GM19193 (cell line): Measurements from ENCODE around the gene BAZ2B.

Experiments
- POLR2A ChIP-seq: IDR thresholded peaks from 4 replicates; pipeline ENCODE4 v1.6.1; 2011; ENCODE audit not compliant: insufficient read depth, insufficient read length; ENCODE audit errors: extremely low read depth

Gene BAZ2B

GRCh38 chr2:159623436-159623835 is 7.1 kb upstream of the BAZ2B start:
- TF ChIP-seq POLR2A: no peak

GRCh38 chr2:159622966-159623365 is 6.6 kb upstream of the BAZ2B start:
- TF ChIP-seq POLR2A: no peak

GRCh38 chr2:159620796-159621195 is 4.4 kb upstream of the BAZ2B start:
- TF ChIP-seq POLR2A: no peak

GRCh38 chr2:159617646-159618045 is 1.3 kb upstream of the BAZ2B start:
- TF ChIP-seq POLR2A: no peak

- no peak for TF ChIP-seq POLR2A
Observed at GRCh38 chr2:159617100-159617499, 752 bp upstream of the BAZ2B start.

- peak; percentile 46 for TF ChIP-seq POLR2A
Observed at GRCh38 chr2:159615367-159616285, 722 bp downstream of the BAZ2B start.

- TF ChIP-seq POLR2A: no peak
Observed at GRCh38 chr2:159614534-159615366, 1.6 kb downstream of the BAZ2B start.

GRCh38 chr2:159613651-159614285 is 2.6 kb downstream of the BAZ2B start:
- no peak for TF ChIP-seq POLR2A

GRCh38 chr2:159613091-159613490 is 3.3 kb downstream of the BAZ2B start:
- TF ChIP-seq POLR2A: no peak

- TF ChIP-seq POLR2A: no peak
Observed at GRCh38 chr2:159612255-159612901, 4.0 kb downstream of the BAZ2B start.

GRCh38 chr2:159609811-159610549 is 6.4 kb downstream of the BAZ2B start:
- TF ChIP-seq POLR2A: no peak

- no peak for TF ChIP-seq POLR2A
Observed at GRCh38 chr2:159608723-159609308, 7.5 kb downstream of the BAZ2B start.

- TF ChIP-seq POLR2A: no peak
Observed at GRCh38 chr2:159608108-159608507, 8.2 kb downstream of the BAZ2B start.

- TF ChIP-seq POLR2A: no peak
Observed at GRCh38 chr2:159606287-159606686, 10.1 kb downstream of the BAZ2B start.
